RWPE2 (cell line): ENCODE results near the gene SCFD2.

Experiments used
- ATAC-seq: fragments of 200-7000 bp; cut with Tn5 transposase; 3 replicates; pipeline ENCODE4 v1.9.1; 2021; ENCODE audit warnings: low read depth
- DNase-seq: peaks from one replicate; pipeline ENCODE4 v3.0.0-alpha.2; 2020; ENCODE audit warnings: low spot score
- H3K27ac ChIP-seq: fragments of 450-650 bp; 2 replicates; pipeline ENCODE4 v1.5.1; 2017; ENCODE audit warnings: mild to moderate bottlenecking; ENCODE audit not compliant: poor library complexity, severe bottlenecking
- H3K27me3 ChIP-seq: fragments of 250-450 bp; sonication (Bioruptor Pico); 2 replicates; pipeline ENCODE4 v1.5.1; 2021; ENCODE audit warnings: mild to moderate bottlenecking, moderate library complexity; ENCODE audit not compliant: insufficient read depth, poor library complexity, severe bottlenecking
- H3K36me3 ChIP-seq: fragments of 250-450 bp; sonication (Bioruptor Pico); 2 replicates; pipeline ENCODE4 v1.5.1; 2020; ENCODE audit warnings: low read depth, mild to moderate bottlenecking, moderate library complexity
- H3K4me1 ChIP-seq: fragments of 250-450 bp; sonication (Bioruptor Pico); 2 replicates; pipeline ENCODE4 v1.5.1; 2021; ENCODE audit warnings: mild to moderate bottlenecking, moderate library complexity; ENCODE audit not compliant: insufficient read depth, poor library complexity, severe bottlenecking
- H3K4me3 ChIP-seq: fragments of 250-450 bp; sonication (Bioruptor Pico); 2 replicates; pipeline ENCODE4 v1.5.1; 2021; ENCODE audit warnings: mild to moderate bottlenecking, moderate library complexity; ENCODE audit not compliant: severe bottlenecking
- H3K9me3 ChIP-seq: fragments of 250-450 bp; sonication (Bioruptor Pico); 2 replicates; pipeline ENCODE4 v1.5.1; 2021; ENCODE audit warnings: mild to moderate bottlenecking, moderate library complexity; ENCODE audit not compliant: severe bottlenecking
- CTCF ChIP-seq: fragments of 450-650 bp; IDR thresholded peaks from one replicate; pipeline ENCODE4 v1.5.1; 2017; ENCODE audit warnings: mild to moderate bottlenecking, moderate library complexity; ENCODE audit not compliant: poor library complexity, severe bottlenecking

SCFD2 gene

GRCh38 chr4:53128706-53129357 is 237.0 kb downstream of the SCFD2 start:
- TF ChIP-seq CTCF, result no peak

GRCh38 chr4:53128231-53128630 is 237.6 kb downstream of the SCFD2 start:
- DNase-seq (no peak), ATAC-seq (no peak)
- H3K4me3 ChIP-seq, result no peak overlapping the region
- H3K27ac ChIP-seq, result no peak overlapping the region
- no peak for TF ChIP-seq CTCF
- no peaks in the 10 kb centered on the region for H3K9me3 ChIP-seq
- H3K27me3 ChIP-seq, result no peaks in the 10 kb centered on the region
- H3K4me1 ChIP-seq, result no peaks in the 10 kb centered on the region
- H3K36me3 ChIP-seq, result no peaks in the 10 kb centered on the region

More at GRCh38 chr4:53128706-53129357, 237.0 kb downstream of the SCFD2 start:
- ATAC-seq, result no peak
- Histone ChIP-seq H3K9me3 (no peaks in the 10 kb centered on the region), H3K4me3 (no peak overlapping the region), H3K27me3 (no peaks in the 10 kb centered on the region), H3K36me3 (no peaks in the 10 kb centered on the region), H3K27ac (no peak overlapping the region), H3K4me1 (no peaks in the 10 kb centered on the region)
- DNase-seq, result no peak

GRCh38 chr4:53127365-53127764 is 238.5 kb downstream of the SCFD2 start:
- no peaks in the 10 kb centered on the region for H3K27me3 ChIP-seq
- H3K4me1 ChIP-seq, result no peaks in the 10 kb centered on the region
- TF ChIP-seq CTCF, result no peak
- no peaks in the 10 kb centered on the region for H3K9me3 ChIP-seq
- no peak for ATAC-seq
- no peak overlapping the region for H3K27ac ChIP-seq
- no peak for DNase-seq
- H3K36me3 ChIP-seq, result no peaks in the 10 kb centered on the region
- H3K4me3 ChIP-seq, result no peak overlapping the region

GRCh38 chr4:53126099-53126498 is 239.8 kb downstream of the SCFD2 start:
- Histone ChIP-seq H3K27ac (no peak overlapping the region), H3K4me3 (no peak overlapping the region), H3K36me3 (no peaks in the 10 kb centered on the region), H3K9me3 (no peaks in the 10 kb centered on the region), H3K4me1 (no peaks in the 10 kb centered on the region), H3K27me3 (no peaks in the 10 kb centered on the region)
- no peak for DNase-seq
- TF ChIP-seq CTCF, result no peak
- no peak for ATAC-seq

GRCh38 chr4:53123819-53124218 is 242.0 kb downstream of the SCFD2 start:
- no peaks in the 10 kb centered on the region for H3K27me3 ChIP-seq
- H3K4me3 ChIP-seq, result no peak overlapping the region
- no peaks in the 10 kb centered on the region for H3K4me1 ChIP-seq
- no peak for TF ChIP-seq CTCF
- DNase-seq (no peak), ATAC-seq (no peak)
- no peaks in the 10 kb centered on the region for H3K36me3 ChIP-seq
- H3K27ac ChIP-seq, result no peak overlapping the region
- H3K9me3 ChIP-seq, result no peaks in the 10 kb centered on the region
